Neural cell (in vitro differentiated cells): Measurements from ENCODE around the gene NSF.

Experiments used
- EZH2 ChIP-seq: fragments of 200-600, 300-800 bp; shearing (Covaris generic), sonication (generic); IDR thresholded peaks from 2 replicates; pipeline ENCODE4 v1.6.1; 2014; ENCODE audit warnings: antibody characterized with exemption, low read length, borderline replicate concordance, mild to moderate bottlenecking; ENCODE audit not compliant: insufficient read depth, poor library complexity, severe bottlenecking
- MXI1 ChIP-seq: fragments of 450-650 bp; conservative IDR thresholded peaks from 2 replicates; pipeline ENCODE4 v1.6.1; 2014; ENCODE audit warnings: antibody characterized with exemption, mild to moderate bottlenecking; ENCODE audit not compliant: poor library complexity, severe bottlenecking
- POLR2AphosphoS5 ChIP-seq: IDR thresholded peaks from 2 replicates; pipeline ENCODE4 v1.6.1; 2012
- RAD21 ChIP-seq: fragments of 450-650 bp; conservative IDR thresholded peaks from 2 replicates; pipeline ENCODE4 v1.6.1; 2014; ENCODE audit warnings: antibody characterized with exemption, mild to moderate bottlenecking, moderate library complexity
- SMC3 ChIP-seq: fragments of 450-650 bp; conservative IDR thresholded peaks from 2 replicates; pipeline ENCODE4 v1.6.1; 2014; ENCODE audit warnings: antibody characterized with exemption, mild to moderate bottlenecking, moderate library complexity; ENCODE audit not compliant: poor library complexity
- TAF1 ChIP-seq: IDR thresholded peaks from 2 replicates; pipeline ENCODE4 v1.6.1; 2012; ENCODE audit warnings: low read depth
- TF ChIP-seq, protein P1 (sequence below): IDR thresholded peaks from 2 replicates; pipeline ENCODE4 v1.6.1; 2012; ENCODE audit warnings: borderline replicate concordance

DNA sequence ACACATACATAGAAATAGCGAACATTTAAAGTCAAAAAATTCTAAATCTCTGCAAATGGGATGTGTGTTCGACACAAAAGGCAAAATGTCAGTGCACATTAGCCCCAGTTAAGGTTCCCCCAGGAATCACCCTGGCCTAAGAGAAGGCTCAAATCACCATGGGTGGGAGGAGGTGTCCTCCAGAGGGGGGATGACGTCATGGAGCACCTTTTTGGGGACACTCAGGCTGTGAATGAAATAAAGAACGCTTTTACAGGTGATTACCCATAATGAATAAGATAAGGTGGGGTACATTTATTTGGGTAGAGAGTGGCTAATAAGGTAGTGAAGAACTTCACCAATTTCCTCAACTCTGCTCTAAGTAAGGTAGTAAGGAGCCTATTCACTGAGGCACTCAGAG lies 201.6 kb downstream of the NSF start:
- no peak for TF ChIP-seq MXI1
- TF ChIP-seq TAF1 = no peak
- TF ChIP-seq, protein P1, sequence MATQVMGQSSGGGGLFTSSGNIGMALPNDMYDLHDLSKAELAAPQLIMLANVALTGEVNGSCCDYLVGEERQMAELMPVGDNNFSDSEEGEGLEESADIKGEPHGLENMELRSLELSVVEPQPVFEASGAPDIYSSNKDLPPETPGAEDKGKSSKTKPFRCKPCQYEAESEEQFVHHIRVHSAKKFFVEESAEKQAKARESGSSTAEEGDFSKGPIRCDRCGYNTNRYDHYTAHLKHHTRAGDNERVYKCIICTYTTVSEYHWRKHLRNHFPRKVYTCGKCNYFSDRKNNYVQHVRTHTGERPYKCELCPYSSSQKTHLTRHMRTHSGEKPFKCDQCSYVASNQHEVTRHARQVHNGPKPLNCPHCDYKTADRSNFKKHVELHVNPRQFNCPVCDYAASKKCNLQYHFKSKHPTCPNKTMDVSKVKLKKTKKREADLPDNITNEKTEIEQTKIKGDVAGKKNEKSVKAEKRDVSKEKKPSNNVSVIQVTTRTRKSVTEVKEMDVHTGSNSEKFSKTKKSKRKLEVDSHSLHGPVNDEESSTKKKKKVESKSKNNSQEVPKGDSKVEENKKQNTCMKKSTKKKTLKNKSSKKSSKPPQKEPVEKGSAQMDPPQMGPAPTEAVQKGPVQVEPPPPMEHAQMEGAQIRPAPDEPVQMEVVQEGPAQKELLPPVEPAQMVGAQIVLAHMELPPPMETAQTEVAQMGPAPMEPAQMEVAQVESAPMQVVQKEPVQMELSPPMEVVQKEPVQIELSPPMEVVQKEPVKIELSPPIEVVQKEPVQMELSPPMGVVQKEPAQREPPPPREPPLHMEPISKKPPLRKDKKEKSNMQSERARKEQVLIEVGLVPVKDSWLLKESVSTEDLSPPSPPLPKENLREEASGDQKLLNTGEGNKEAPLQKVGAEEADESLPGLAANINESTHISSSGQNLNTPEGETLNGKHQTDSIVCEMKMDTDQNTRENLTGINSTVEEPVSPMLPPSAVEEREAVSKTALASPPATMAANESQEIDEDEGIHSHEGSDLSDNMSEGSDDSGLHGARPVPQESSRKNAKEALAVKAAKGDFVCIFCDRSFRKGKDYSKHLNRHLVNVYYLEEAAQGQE = no peak
- TF ChIP-seq SMC3 = no peak
- no peak for TF ChIP-seq POLR2AphosphoS5
- TF ChIP-seq RAD21 = no peak
- TF ChIP-seq EZH2 = no peak
